ENCODE data around the gene TNFAIP8L2.
"Not testable (repeated sequence)": the region's sequence is repeated elsewhere in the genome, so short reads cannot be mapped to it uniquely, and the experiment has no call there.

Gene TNFAIP8L2

GRCh38 chr1:151193304-151193703, 36.9 kb downstream of the TNFAIP8L2 start:
- FAIRE-seq: no peak

- no peak for FAIRE-seq
Measured at GRCh38 chr1:151193856-151194255, 37.4 kb downstream of the TNFAIP8L2 start.

- FAIRE-seq: not testable (repeated sequence)
Measured at GRCh38 chr1:151194894-151195594, 38.6 kb downstream of the TNFAIP8L2 start.

GRCh38 chr1:151196292-151196800, 39.9 kb downstream of the TNFAIP8L2 start:
- FAIRE-seq: peak; percentile 90

- FAIRE-seq: no peak
Measured at GRCh38 chr1:151197863-151198253, 41.4 kb downstream of the TNFAIP8L2 start.

GRCh38 chr1:151198254-151199127, 42.0 kb downstream of the TNFAIP8L2 start, which contains the start of gene PIP5K1A:
PIP5K1A (plus strand) TSS chr1:151198552; CDS start chr1:151198997, 445 bp downstream.
- peak; percentile 88 for FAIRE-seq

GRCh38 chr1:151199873-151200581, 43.6 kb downstream of the TNFAIP8L2 start:
- FAIRE-seq: no peak

GRCh38 chr1:151205381-151205965, 49.0 kb downstream of the TNFAIP8L2 start:
- not testable (repeated sequence) for FAIRE-seq
